Subcutaneous adipose tissue (tissue), 4 donors: Measurements from ENCODE around the gene SLC13A4. TPM values are rescaled to one million over a fixed set of nuclear protein-coding genes. Genes with fewer than 3 reads are reported as not detected.

Experiments used
- small RNA-seq: library from RNA; depleted of rRNA; stranded (forward); fragments of <200 nt; gene quantifications from one replicate; pipeline ENCODE3, GENCODE V24; 2016
- total RNA-seq, 4 donors: library from RNA; depleted of rRNA; stranded (reverse); fragments of >200 nt; gene quantifications; one replicate each; pipeline ENCODE4 v1.1.0, GENCODE V29; 2016

Gene SLC13A4
- total RNA-seq, 4 donors from 2014 or later: 0.17 to 0.88 TPM; not detected in 2

Small RNA genes within 50 kb of the gene (small RNA-seq; reads per million reads assigned to genes)
- not detected for gene RNU6-1154P

Other genes starting within 250 kb of the SLC13A4 start
- gene CNOT4, start 218.1 kb downstream of the SLC13A4 start, total RNA-seq: 10 to 100 TPM; 19.2 to 33.4 (median 21.6) TPM
- 10 to 100 TPM; 22.5 to 64.2 (median 23.9) TPM for gene NUP205, start 170.3 kb downstream of the SLC13A4 start, total RNA-seq
- gene STMP1, start 65.7 kb downstream of the SLC13A4 start, total RNA-seq: 10 to 100 TPM; 11.5 to 23.1 (median 19.6) TPM
- 1 to 10 TPM; 1.1 to 9.9 (median 6.3) TPM for gene FAM180A, start 20.6 kb upstream of the SLC13A4 start, total RNA-seq
- gene MTPN, start 249.2 kb upstream of the SLC13A4 start, total RNA-seq: 100 to 1,000 TPM in 2 of 4 donors, 10 to 100 TPM in 2; 70.8 to 160 (median 110) TPM